ENCODE data around the gene GPSM1.

GPSM1 gene

DNA sequence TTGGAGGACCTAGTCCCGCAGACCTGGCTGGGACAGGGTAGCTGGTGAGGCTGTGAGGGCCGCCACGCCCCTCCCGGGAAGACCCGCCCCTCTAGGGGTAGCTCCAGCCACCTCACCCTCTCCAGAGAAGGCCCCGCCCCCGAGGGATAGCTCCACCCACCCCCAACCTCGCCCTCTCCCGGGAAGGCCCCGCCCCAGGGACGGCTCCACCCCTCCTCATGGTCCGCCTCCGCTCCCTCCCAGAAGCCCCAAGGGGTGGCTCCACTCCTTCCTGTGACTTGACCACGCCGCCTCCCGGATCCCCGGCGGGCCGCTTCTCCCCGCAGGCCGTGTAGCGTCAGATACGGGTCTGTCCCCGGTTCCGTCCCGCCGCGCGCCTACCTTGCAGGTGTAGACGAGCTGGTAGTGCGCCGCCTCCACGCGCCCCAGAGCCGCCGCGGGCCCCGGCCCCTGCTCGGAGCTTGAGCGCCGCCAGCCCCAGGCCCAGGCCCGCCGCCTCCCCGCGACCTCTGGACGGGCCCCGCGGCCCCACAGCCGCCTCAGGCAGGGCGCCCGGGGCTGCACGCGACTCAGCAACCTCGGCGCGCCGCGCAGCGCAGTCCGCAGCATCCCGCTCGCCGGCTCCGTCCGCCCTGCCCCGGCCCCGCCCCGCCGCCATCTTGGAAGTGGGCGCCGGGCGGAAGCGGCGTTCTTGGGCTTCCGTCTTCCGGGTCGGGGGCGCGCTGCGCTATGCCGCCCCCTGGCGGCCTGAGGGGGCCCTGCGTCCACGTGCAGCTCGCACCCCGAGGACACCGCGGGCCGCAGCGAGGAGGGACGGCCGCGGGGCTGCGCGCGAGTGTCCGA, 36.0 kb downstream of the GPSM1 start, which contains the start of gene DNLZ:
TSS of gene DNLZ (minus strand) at position 639 of the 843 bp plus-strand sequence. CDS start at position 609, 30 bp downstream.
- peaks cover 18% of the 10 kb centered on the region for H3K4me1 ChIP-seq (ENCODE audit: low read length)
- no peak within 1 kb of the TSS for H2AFZ ChIP-seq (ENCODE audit: low read depth, low read length)
- peak within 1 kb of the TSS; percentile 59 for H3K27ac ChIP-seq (ENCODE audit: low read length)
- no peaks in the 10 kb centered on the region for H3K9me3 ChIP-seq (ENCODE audit: insufficient read depth, low read length)
- peaks cover 4% of the 10 kb centered on the region for H3K36me3 ChIP-seq (replicated peaks; ENCODE audit: low read depth, low read length)
- TF ChIP-seq EZH2phosphoT487 (IDR thresholded peaks at IDR 0.05; ENCODE audit: low read depth) = no peak
- TF ChIP-seq, protein P1, sequence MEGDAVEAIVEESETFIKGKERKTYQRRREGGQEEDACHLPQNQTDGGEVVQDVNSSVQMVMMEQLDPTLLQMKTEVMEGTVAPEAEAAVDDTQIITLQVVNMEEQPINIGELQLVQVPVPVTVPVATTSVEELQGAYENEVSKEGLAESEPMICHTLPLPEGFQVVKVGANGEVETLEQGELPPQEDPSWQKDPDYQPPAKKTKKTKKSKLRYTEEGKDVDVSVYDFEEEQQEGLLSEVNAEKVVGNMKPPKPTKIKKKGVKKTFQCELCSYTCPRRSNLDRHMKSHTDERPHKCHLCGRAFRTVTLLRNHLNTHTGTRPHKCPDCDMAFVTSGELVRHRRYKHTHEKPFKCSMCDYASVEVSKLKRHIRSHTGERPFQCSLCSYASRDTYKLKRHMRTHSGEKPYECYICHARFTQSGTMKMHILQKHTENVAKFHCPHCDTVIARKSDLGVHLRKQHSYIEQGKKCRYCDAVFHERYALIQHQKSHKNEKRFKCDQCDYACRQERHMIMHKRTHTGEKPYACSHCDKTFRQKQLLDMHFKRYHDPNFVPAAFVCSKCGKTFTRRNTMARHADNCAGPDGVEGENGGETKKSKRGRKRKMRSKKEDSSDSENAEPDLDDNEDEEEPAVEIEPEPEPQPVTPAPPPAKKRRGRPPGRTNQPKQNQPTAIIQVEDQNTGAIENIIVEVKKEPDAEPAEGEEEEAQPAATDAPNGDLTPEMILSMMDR (IDR thresholded peaks at IDR 0.05; ENCODE audit: low read depth, low read length) = peak; percentile 82
- H3K4me3 ChIP-seq (ENCODE audit: low read length) = peak within 1 kb of the TSS; percentile 79
- H3K27me3 ChIP-seq (ENCODE audit: low read depth, low read length) = no peaks in the 10 kb centered on the region
- peak within 1 kb of the TSS; percentile 69 for H3K4me2 ChIP-seq (ENCODE audit: low read length)
- no peaks in the 10 kb centered on the region for H3K79me2 ChIP-seq (ENCODE audit: low read length)
- H4K20me1 ChIP-seq (ENCODE audit: insufficient read depth, low read length) = no peaks in the 10 kb centered on the region
- H3K9ac ChIP-seq (ENCODE audit: low read length) = peak within 1 kb of the TSS; percentile 71

DNA sequence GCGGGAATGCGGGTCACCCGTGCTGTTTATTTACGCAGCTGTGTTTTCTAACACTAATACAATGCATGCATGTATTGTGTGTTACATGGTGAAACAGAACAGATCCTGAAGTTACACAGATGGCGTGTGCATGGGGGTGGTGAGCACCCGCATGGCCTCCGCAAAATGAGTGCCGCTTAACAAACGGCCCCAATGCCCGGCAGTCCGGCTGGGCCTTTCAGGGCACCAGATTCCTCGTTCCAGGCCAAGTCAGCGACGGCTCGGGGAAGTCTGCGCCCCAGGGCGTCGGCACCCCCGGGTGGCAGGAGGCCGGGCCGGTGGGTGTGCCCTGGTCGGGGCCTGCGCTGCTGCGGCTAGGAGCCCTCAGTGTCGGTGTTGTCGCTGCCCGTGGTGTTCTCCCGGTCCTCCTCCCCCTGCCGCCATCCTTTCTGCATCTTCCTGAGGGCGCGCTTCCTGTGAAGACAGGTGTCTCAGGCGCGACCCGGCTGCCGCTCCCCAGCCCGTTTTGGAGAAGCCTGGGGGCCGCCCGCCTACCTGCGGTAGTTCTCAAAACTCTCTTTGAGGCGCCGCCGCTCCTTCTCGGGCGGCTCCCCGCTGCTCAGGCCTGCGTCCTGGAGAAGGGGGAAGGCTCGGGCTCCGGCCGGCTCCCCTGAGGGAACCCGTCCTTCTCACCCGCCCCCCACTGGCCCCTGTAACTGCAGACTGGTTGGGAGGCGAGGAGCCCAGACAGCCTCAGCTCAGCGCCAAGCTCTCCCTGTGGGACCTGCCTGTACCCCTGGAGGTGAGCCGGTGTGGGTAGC, 36.8 kb downstream of the GPSM1 start:
- Histone ChIP-seq H3K4me2 (ENCODE audit: low read length) (peak overlapping the region; percentile 69), H3K36me3 (replicated peaks; ENCODE audit: low read depth, low read length) (peaks cover 4% of the 10 kb centered on the region), H3K9me3 (ENCODE audit: insufficient read depth, low read length) (no peaks in the 10 kb centered on the region), H2AFZ (ENCODE audit: low read depth, low read length) (no peak overlapping the region), H3K27me3 (ENCODE audit: low read depth, low read length) (no peaks in the 10 kb centered on the region), H3K4me3 (ENCODE audit: low read length) (peak overlapping the region; percentile 79), H3K9ac (ENCODE audit: low read length) (no peak overlapping the region), H4K20me1 (ENCODE audit: insufficient read depth, low read length) (no peaks in the 10 kb centered on the region), H3K4me1 (ENCODE audit: low read length) (peaks cover 18% of the 10 kb centered on the region), H3K27ac (ENCODE audit: low read length) (no peak overlapping the region), H3K79me2 (ENCODE audit: low read length) (no peaks in the 10 kb centered on the region)
- no peak for TF ChIP-seq EZH2phosphoT487 (IDR thresholded peaks at IDR 0.05; ENCODE audit: low read depth)
- TF ChIP-seq, protein P1 (IDR thresholded peaks at IDR 0.05; ENCODE audit: low read depth, low read length) = 0 out of 2 replicates have a peak, but pooled peaks have one; percentile 1

DNA sequence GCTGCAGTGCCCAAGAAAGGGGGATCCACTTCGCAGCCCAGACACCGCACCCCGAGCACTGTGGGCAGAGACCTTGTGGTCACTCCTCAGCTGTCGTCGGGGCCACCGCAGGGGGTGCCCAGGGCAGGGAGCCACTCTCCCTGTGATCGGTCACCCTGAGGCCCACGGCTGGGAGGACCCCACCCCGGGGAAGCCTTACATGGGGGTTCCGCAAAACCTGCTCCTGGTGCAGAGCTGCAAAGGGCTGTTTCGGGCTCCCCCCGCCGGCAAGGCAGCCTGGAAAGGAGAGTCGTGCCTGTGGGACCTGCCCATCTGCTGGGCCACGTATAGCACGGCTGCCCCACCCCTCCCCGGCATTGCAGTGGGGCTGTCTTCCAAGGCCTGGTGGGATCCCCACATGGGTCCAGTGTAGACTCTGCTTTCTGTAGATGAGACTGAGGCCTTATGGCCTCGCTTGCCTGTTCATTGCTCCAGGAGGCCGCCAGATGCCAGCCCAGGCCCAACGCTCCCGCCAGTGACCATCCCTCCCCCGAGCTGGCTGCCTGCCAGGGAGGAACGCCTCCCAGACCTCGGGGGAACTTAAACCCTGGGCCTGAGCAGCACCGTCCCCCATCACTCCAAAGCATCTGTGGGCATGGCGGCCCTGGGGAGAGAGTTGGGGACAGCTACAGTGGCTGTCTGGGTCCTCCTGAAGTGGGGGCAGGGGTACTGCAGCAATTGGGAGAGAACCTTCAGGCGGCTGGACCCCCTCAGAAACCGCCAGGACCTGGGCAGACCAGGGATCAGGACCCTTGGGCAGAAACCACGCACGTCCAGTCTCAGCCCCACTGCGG, 37.8 kb downstream of the GPSM1 start:
- H3K9me3 ChIP-seq (ENCODE audit: insufficient read depth, low read length) = no peaks in the 10 kb centered on the region
- no peak overlapping the region for H3K4me3 ChIP-seq (ENCODE audit: low read length)
- H2AFZ ChIP-seq (ENCODE audit: low read depth, low read length) = no peak overlapping the region
- H3K4me1 ChIP-seq (ENCODE audit: low read length) = peaks cover 18% of the 10 kb centered on the region
- peaks cover 4% of the 10 kb centered on the region for H3K36me3 ChIP-seq (replicated peaks; ENCODE audit: low read depth, low read length)
- no peak overlapping the region for H3K9ac ChIP-seq (ENCODE audit: low read length)
- H3K79me2 ChIP-seq (ENCODE audit: low read length) = no peaks in the 10 kb centered on the region
- H3K27ac ChIP-seq (ENCODE audit: low read length) = peak overlapping the region; percentile 30; the same call in 1 of the 2 replicates
- H3K27me3 ChIP-seq (ENCODE audit: low read depth, low read length) = no peaks in the 10 kb centered on the region
- peak overlapping the region; percentile 20; the same call in 1 of the 2 replicates for H3K4me2 ChIP-seq (ENCODE audit: low read length)
- TF ChIP-seq, protein P1 (IDR thresholded peaks at IDR 0.05; ENCODE audit: low read depth, low read length) = no peak
- no peak for TF ChIP-seq EZH2phosphoT487 (IDR thresholded peaks at IDR 0.05; ENCODE audit: low read depth)
- no peaks in the 10 kb centered on the region for H4K20me1 ChIP-seq (ENCODE audit: insufficient read depth, low read length)
